H9 (cell line): Measurements from ENCODE around the gene ITCH. TPM values are rescaled to one million over a fixed set of nuclear protein-coding genes. Genes with fewer than 3 reads are reported as not detected.
A peak's percentile ranks its signal among the peaks of the same experiment; 100 is the strongest.

Experiments used
- DNase-seq: peaks from one replicate; pipeline ENCODE4 v3.0.0-alpha.2; 2017
- H2AFZ ChIP-seq: one replicate; pipeline ENCODE4 v1.6.1; 2013; ENCODE audit warnings: mild to moderate bottlenecking, low read length, control low read depth, moderate library complexity
- H2AK5ac ChIP-seq: 2 replicates; pipeline ENCODE4 v1.6.1; 2013; ENCODE audit warnings: low read length, control low read depth, mixed read lengths; ENCODE audit not compliant: insufficient read length
- H2BK120ac ChIP-seq: one replicate; pipeline ENCODE4 v1.6.1; 2013; ENCODE audit warnings: low read depth, mild to moderate bottlenecking, low read length, control low read depth, inconsistent platforms; ENCODE audit not compliant: poor library complexity, severe bottlenecking
- H2BK12ac ChIP-seq: 2 replicates; pipeline ENCODE4 v1.6.1; 2013; ENCODE audit warnings: low read length, control low read depth, mixed read lengths, low read depth; ENCODE audit not compliant: insufficient read length
- H2BK15ac ChIP-seq: 2 replicates; pipeline ENCODE4 v1.6.1; 2013; ENCODE audit warnings: low read depth, low read length, control low read depth
- H2BK20ac ChIP-seq: one replicate; pipeline ENCODE4 v1.6.1; 2013; ENCODE audit warnings: low read depth, mild to moderate bottlenecking, low read length, control low read depth, inconsistent platforms; ENCODE audit not compliant: poor library complexity, severe bottlenecking
- H2BK5ac ChIP-seq: 2 replicates; pipeline ENCODE4 v1.6.1; 2013; ENCODE audit warnings: low read length, control low read depth, mixed read lengths; ENCODE audit not compliant: insufficient read length
- H3K14ac ChIP-seq: 2 replicates; pipeline ENCODE4 v1.6.1; 2013; ENCODE audit warnings: low read length, control low read depth; ENCODE audit not compliant: insufficient read depth
- H3K18ac ChIP-seq: 2 replicates; pipeline ENCODE4 v1.6.1; 2013; ENCODE audit warnings: low read depth, mild to moderate bottlenecking, mixed read lengths, low read length, control low read depth; ENCODE audit not compliant: insufficient read length
- H3K23ac ChIP-seq: 2 replicates; pipeline ENCODE4 v1.6.1; 2013; ENCODE audit warnings: low read length, control low read depth, mixed read lengths, low read depth; ENCODE audit not compliant: insufficient read length
- H3K23me2 ChIP-seq: 2 replicates; pipeline ENCODE4 v1.6.1; 2013; ENCODE audit warnings: low read depth, mild to moderate bottlenecking, mixed read lengths, low read length, control low read depth; ENCODE audit not compliant: insufficient read length, poor library complexity, severe bottlenecking
- H3K27ac ChIP-seq: 2 replicates; pipeline ENCODE4 v1.5.1; 2013; ENCODE audit warnings: low read length, control low read depth, mixed read lengths, low read depth; ENCODE audit not compliant: insufficient read length
- H3K27me3 ChIP-seq: 2 replicates; pipeline ENCODE4 v1.6.1; 2013; ENCODE audit warnings: low read length, control low read depth, inconsistent platforms; ENCODE audit not compliant: insufficient read depth
- H3K4ac ChIP-seq: 2 replicates; pipeline ENCODE4 v1.6.1; 2013; ENCODE audit warnings: low read depth, mild to moderate bottlenecking, control low read depth, inconsistent platforms, low read length, moderate library complexity
- H3K4me1 ChIP-seq: 2 replicates; pipeline ENCODE4 v1.6.1; 2013; ENCODE audit warnings: low read length, control low read depth, inconsistent platforms; ENCODE audit not compliant: insufficient read depth
- H3K4me2 ChIP-seq: 2 replicates; pipeline ENCODE4 v1.6.1; 2013; ENCODE audit warnings: low read length, control low read depth, mixed read lengths; ENCODE audit not compliant: insufficient read length, insufficient read depth
- H3K56ac ChIP-seq: 2 replicates; pipeline ENCODE4 v1.6.1; 2013; ENCODE audit warnings: low read depth, mild to moderate bottlenecking, mixed read lengths, low read length, control low read depth; ENCODE audit not compliant: insufficient read length
- H3K79me1 ChIP-seq: 2 replicates; pipeline ENCODE4 v1.6.1; 2013; ENCODE audit warnings: low read depth, mild to moderate bottlenecking, moderate library complexity, low read length, control low read depth, inconsistent platforms; ENCODE audit not compliant: insufficient read depth, poor library complexity, severe bottlenecking
- H3K79me2 ChIP-seq: 2 replicates; pipeline ENCODE4 v1.6.1; 2013; ENCODE audit warnings: low read length, control low read depth, inconsistent platforms; ENCODE audit not compliant: insufficient read depth
- H3K9ac ChIP-seq: 2 replicates; pipeline ENCODE4 v1.6.1; 2013; ENCODE audit warnings: low read length, control low read depth, mixed read lengths; ENCODE audit not compliant: insufficient read length; ENCODE audit errors: extremely low read depth
- H3K9me3 ChIP-seq: one replicate; pipeline ENCODE4 v1.6.1; 2013; ENCODE audit warnings: low read depth, low read length, inconsistent platforms; ENCODE audit not compliant: control insufficient read depth
- H3T11ph ChIP-seq: one replicate; pipeline ENCODE4 v1.6.1; 2013; ENCODE audit warnings: mild to moderate bottlenecking, low read length, control low read depth, inconsistent platforms
- H4K20me1 ChIP-seq: one replicate; pipeline ENCODE4 v1.6.1; 2013; ENCODE audit not compliant: control insufficient read depth, insufficient read length, insufficient read depth
- H4K5ac ChIP-seq: 2 replicates; pipeline ENCODE4 v1.6.1; 2013; ENCODE audit warnings: low read depth, mild to moderate bottlenecking, mixed read lengths, low read length, control low read depth; ENCODE audit not compliant: insufficient read length
- H4K8ac ChIP-seq: replicated peaks from 2 replicates; pipeline ENCODE4 v1.6.1; 2013; ENCODE audit warnings: low read length, control low read depth, mixed read lengths, low read depth; ENCODE audit not compliant: insufficient read length
- H4K91ac ChIP-seq: 2 replicates; pipeline ENCODE4 v1.6.1; 2013; ENCODE audit warnings: low read depth, mild to moderate bottlenecking, moderate library complexity, mixed read lengths, low read length, control low read depth; ENCODE audit not compliant: insufficient read length
- H3K27ac Mint-ChIP-seq, 3 experiments: 2 replicates in 2 of 3; 3 replicates in 1 of 3; pipeline ENCODE4 v1.8.0; 2020 to 2021; ENCODE audit warnings: mixed read lengths in 3 of 3, mild to moderate bottlenecking in 1 of 3, moderate library complexity in 1 of 3
- H3K27me3 Mint-ChIP-seq: 2 replicates; pipeline ENCODE4 v1.8.0; 2021; ENCODE audit warnings: low read depth, mild to moderate bottlenecking, moderate library complexity, mixed read lengths
- H3K36me3 Mint-ChIP-seq, 3 experiments: 2 replicates in 2 of 3; 3 replicates in 1 of 3; pipeline ENCODE4 v1.8.0; 2020 to 2021; ENCODE audit warnings: low read depth in 3 of 3, mixed read lengths in 3 of 3; ENCODE audit not compliant: insufficient read depth in 1 of 3
- H3K4me1 Mint-ChIP-seq, 2 experiments: 2 replicates each; pipeline ENCODE4 v1.8.0; 2020; ENCODE audit warnings: mixed read lengths in 2 of 2
- H3K4me3 Mint-ChIP-seq, 2 experiments: 2 replicates in 1 of 2; 3 replicates in 1 of 2; pipeline ENCODE4 v1.8.0; 2020 to 2021; ENCODE audit warnings: mild to moderate bottlenecking in 2 of 2, mixed read lengths in 2 of 2, moderate library complexity in 1 of 2
- H3K9me3 Mint-ChIP-seq, 2 experiments: 2 replicates in 1 of 2; 3 replicates in 1 of 2; pipeline ENCODE4 v1.8.0; 2020; ENCODE audit warnings: mild to moderate bottlenecking in 2 of 2, mixed read lengths in 2 of 2, moderate library complexity in 1 of 2
- WGBS: extraction: QIAGEN DNeasy Blood & Tissue Kit; methylation state at CpG from one replicate; pipeline ENCODE4 v1.1.7; 2013; ENCODE audit warnings: missing lambda C conversion rate, low lambda C conversion rate, mixed read lengths; ENCODE audit not compliant: insufficient read length; ENCODE audit errors: extremely low coverage; 5-methylcytosine and 5-hydroxymethylcytosine counted together
- total RNA-seq: library from RNA; stranded (reverse); gene quantifications from 2 replicates; pipeline ENCODE4 v1.2.1, GENCODE V29; 2021
- TF ChIP-seq, protein P1 (sequence below): fragments of 200-600 bp; sonication (generic); conservative IDR thresholded peaks from 3 replicates; pipeline ENCODE4 v1.8.0; 2021; ENCODE audit warnings: antibody characterized with exemption, mild to moderate bottlenecking

ITCH gene
- total RNA-seq, 1 experiment from 2014 or later = 55.9 TPM

DNA sequence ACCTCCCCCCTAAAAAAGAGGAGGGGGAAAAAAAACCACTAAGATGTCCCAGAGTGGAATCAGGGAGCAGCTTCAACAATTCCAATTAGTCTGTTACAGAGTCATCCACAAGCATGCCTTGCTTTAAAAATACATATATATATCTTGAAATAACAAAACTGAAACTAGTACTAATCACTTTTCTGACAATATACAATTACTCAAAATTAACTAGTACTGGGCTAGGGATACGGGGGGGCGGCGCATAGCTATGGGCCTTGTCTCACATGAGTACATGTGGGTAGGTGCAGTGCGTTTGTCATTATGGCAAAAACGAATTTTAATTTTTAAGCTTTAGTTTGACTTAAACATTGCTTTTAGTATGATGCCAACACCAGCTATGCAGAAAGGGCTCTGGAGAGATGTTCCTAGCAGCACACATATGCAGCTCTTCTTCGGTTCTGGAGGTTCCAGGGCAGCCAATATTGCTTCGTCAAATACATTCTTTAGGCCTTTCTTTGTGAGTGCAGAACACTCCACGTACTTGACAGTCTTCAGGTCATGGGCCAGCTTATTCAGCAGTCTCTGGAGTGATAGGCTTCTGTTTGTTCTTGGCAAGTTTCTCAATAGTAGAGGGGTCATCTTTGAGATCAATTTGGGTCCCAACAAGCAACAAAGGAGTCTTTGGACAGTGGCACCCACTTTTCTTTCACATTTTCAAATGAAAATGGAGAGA is 38.8 kb downstream of the ITCH start:
- no peaks in the 10 kb centered on the region for H3K27me3 Mint-ChIP-seq
- no peak overlapping the region for H2AK5ac ChIP-seq
- no peak overlapping the region for H2BK12ac ChIP-seq
- H3K4me2 ChIP-seq = no peak overlapping the region
- H3K36me3 Mint-ChIP-seq = peaks cover 3 to 25% (median 18%) of the 10 kb centered on the region in 3 experiments; a peak in 5 of 7 replicates
- no peak overlapping the region for H3T11ph ChIP-seq
- H3K27me3 ChIP-seq = no peaks in the 10 kb centered on the region
- H3K56ac ChIP-seq = no peak overlapping the region
- H4K91ac ChIP-seq = no peak overlapping the region
- H3K4me1 ChIP-seq = no peaks in the 10 kb centered on the region
- no peaks in the 10 kb centered on the region for H3K9me3 Mint-ChIP-seq
- no peak for DNase-seq
- H3K4me3 Mint-ChIP-seq = no peak overlapping the region
- H3K4ac ChIP-seq = no peak overlapping the region
- WGBS = no CpG with 5 or more reads among the region's 8 CpGs
- no peaks in the 10 kb centered on the region for H3K23me2 ChIP-seq
- TF ChIP-seq, protein P1, sequence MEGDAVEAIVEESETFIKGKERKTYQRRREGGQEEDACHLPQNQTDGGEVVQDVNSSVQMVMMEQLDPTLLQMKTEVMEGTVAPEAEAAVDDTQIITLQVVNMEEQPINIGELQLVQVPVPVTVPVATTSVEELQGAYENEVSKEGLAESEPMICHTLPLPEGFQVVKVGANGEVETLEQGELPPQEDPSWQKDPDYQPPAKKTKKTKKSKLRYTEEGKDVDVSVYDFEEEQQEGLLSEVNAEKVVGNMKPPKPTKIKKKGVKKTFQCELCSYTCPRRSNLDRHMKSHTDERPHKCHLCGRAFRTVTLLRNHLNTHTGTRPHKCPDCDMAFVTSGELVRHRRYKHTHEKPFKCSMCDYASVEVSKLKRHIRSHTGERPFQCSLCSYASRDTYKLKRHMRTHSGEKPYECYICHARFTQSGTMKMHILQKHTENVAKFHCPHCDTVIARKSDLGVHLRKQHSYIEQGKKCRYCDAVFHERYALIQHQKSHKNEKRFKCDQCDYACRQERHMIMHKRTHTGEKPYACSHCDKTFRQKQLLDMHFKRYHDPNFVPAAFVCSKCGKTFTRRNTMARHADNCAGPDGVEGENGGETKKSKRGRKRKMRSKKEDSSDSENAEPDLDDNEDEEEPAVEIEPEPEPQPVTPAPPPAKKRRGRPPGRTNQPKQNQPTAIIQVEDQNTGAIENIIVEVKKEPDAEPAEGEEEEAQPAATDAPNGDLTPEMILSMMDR = no peak
- no peak overlapping the region for H2AFZ ChIP-seq
- H3K9ac ChIP-seq = no peak overlapping the region
- peaks cover 3% of the 10 kb centered on the region; the same call in 1 of the 2 replicates for H3K79me2 ChIP-seq
- H3K14ac ChIP-seq = no peak overlapping the region
- no peak overlapping the region for H2BK15ac ChIP-seq
- H2BK5ac ChIP-seq = no peak overlapping the region
- H3K79me1 ChIP-seq = no peaks in the 10 kb centered on the region
- peaks cover 11 to 12% of the 10 kb centered on the region in 2 experiments for H3K4me1 Mint-ChIP-seq
- no peak overlapping the region for H2BK20ac ChIP-seq
- no peaks in the 10 kb centered on the region for H3K9me3 ChIP-seq
- no peak overlapping the region for H3K23ac ChIP-seq
- H4K20me1 ChIP-seq = no peaks in the 10 kb centered on the region
- no peak overlapping the region for H3K27ac ChIP-seq
- peak overlapping the region; percentile 52 to 88 (median 60); a peak in 5 of 7 replicates for H3K27ac Mint-ChIP-seq
- no peak overlapping the region for H2BK120ac ChIP-seq
- H4K8ac ChIP-seq = no peak overlapping the region
- no peak overlapping the region for H4K5ac ChIP-seq
- H3K18ac ChIP-seq = no peak overlapping the region
